ENCODE measurements around the gene HAND2.

The HAND2 gene

DNA sequence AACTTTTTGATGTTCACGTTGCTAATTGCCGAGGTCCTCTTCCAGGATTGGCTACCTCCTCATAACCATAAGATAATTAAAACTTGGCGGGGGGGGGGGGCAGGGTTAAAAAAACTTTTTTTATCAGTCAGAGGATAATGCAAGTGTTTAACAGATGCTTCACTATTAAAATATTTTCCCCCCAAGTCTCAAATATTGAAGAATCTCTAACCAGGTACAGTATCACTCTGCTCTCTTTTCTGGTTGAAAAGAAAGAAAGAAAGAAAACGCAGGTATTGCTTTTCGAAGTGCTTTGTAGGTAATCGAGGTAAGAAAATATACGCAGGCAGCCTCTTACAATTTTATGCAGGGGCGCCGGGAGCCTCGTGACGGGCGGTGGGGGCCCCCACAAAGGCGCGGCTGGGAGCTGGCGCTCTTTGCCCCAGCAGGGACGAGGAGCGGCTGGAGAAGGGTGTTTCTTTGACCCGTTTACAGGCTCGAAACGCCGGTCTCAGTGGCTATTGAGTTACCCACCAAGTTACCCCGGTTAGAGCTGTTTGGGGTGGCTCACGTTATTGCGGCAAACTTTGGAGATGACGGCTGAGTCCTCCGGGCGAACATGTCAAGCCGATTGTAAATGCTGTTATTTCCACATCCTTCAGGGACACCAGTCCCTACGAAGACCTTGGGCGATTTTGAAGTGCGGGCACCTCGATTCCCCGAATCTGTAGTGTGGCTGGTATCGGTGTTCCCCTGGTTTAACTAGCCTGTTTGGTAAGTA, 477 bp upstream of the HAND2 start:
- TF ChIP-seq SPI1 (IDR thresholded peaks at IDR 0.05; ENCODE audit: low read depth, low read length): no peak
- TF ChIP-seq POLR2A (IDR thresholded peaks at IDR 0.05; ENCODE audit: low read depth, low read length): no peak
- no peak for TF ChIP-seq TAF1 (IDR thresholded peaks at IDR 0.05; ENCODE audit: low read depth, low read length)
- TF ChIP-seq PAX5 (IDR thresholded peaks at IDR 0.05; ENCODE audit: insufficient read depth, low read length, severe bottlenecking): no peak
- TF ChIP-seq POLR2AphosphoS5 (IDR thresholded peaks at IDR 0.05; ENCODE audit: low read depth, low read length): no peak
- no peak for TF ChIP-seq POU2F2 (IDR thresholded peaks at IDR 0.05; ENCODE audit: low read depth, low read length)
- DNase-seq (ENCODE audit: insufficient read length, low spot score) (no peak), FAIRE-seq (no peak)

DNA sequence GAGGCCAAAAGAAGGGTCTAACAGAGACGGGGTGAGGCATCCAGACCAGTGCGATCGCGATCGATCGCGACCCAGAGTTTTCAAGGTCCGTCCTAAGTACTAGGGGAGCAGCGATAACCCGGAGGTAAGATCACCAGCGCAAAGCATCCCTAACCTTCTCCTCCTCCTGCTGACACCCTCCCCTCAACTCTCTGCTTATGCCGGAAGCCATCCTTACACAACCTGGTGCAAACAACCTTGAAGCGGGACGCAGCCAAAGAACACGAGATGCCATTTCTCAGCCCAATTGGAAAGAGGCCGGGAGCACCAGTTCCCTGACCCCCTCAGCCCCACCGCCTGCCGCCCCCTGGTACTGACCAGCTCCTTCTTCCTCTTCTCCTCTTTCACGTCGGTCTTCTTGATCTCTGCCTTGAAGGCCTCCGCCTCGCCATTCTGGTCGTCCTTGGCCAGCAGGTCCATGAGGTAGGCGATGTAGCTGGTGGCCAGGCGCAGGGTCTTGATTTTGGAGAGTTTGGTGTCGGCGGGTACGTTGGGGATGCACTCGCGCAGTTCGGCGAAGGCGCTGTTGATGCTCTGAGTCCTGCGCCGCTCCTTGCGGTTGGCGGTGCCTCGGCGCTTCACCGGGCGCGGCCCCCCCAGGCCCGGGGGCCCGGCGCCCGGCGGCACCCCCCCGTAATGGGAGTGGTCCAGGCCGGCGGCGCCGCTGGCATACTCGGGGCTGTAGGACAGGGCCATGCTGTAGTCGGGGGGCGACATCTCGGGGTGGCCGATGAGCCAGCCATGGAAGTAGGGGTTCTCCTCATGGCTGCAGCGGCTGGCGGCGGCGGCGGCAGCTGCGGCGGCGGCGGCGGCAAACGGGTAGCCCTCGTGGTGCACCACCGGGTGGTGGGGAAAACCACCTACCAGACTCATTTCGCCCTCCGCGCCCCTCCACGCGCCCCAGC, 1.4 kb downstream of the HAND2 start:
- TF ChIP-seq SPI1 (IDR thresholded peaks at IDR 0.05; ENCODE audit: low read depth, low read length) (no peak), POLR2AphosphoS5 (IDR thresholded peaks at IDR 0.05; ENCODE audit: low read depth, low read length) (no peak), POLR2A (IDR thresholded peaks at IDR 0.05; ENCODE audit: low read depth, low read length) (no peak), PAX5 (IDR thresholded peaks at IDR 0.05; ENCODE audit: insufficient read depth, low read length, severe bottlenecking) (no peak)
- DNase-seq (ENCODE audit: insufficient read length, low spot score) (no peak), FAIRE-seq (no peak)

DNA sequence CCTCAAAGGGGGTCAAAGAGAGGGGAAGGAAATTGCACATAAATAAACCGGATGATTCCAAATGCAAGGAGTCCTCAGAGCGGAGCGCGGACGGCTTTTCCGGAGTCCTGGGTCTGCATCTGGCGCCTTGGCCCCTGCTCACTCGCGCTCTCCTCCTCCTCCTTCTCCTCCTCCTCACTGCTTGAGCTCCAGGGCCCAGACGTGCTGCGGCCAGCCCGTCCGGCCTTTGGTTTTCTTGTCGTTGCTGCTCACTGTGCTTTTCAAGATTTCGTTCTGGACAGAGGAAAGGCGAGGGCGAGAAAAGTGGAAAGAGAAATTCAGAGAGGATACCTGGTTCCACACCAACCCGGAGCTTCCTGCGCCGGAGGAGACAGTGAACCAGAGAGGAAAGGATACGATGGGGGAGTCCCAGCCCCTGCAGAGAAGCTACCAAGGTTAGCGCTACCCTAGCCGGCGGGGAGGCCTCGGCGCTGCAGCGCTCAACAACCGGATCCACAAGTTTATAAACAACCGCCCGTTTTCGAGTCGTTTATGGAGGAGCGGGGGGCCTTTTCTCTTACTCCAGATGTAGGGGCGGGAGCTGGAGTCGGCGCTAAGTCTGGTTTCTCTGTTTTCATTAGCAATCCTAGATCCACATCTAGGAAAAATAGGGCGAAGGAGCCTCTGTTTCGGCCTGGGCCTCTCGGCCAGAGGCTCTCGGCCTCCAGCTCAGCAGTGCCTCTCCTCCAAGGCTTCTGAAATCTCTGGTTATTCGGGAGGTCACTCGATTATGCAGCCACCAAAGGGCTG, 2.7 kb downstream of the HAND2 start:
- TF ChIP-seq POLR2A (IDR thresholded peaks at IDR 0.05; ENCODE audit: low read depth, low read length) (no peak), PAX5 (IDR thresholded peaks at IDR 0.05; ENCODE audit: insufficient read depth, low read length, severe bottlenecking) (no peak), SPI1 (IDR thresholded peaks at IDR 0.05; ENCODE audit: low read depth, low read length) (no peak), TAF1 (IDR thresholded peaks at IDR 0.05; ENCODE audit: low read depth, low read length) (no peak), POU2F2 (IDR thresholded peaks at IDR 0.05; ENCODE audit: low read depth, low read length) (no peak), POLR2AphosphoS5 (IDR thresholded peaks at IDR 0.05; ENCODE audit: low read depth, low read length) (no peak)
- FAIRE-seq (no peak), DNase-seq (ENCODE audit: insufficient read length, low spot score) (no peak)

- FAIRE-seq: no peak
- no peak for DNase-seq (ENCODE audit: insufficient read length, low spot score)
- TF ChIP-seq PAX5 (IDR thresholded peaks at IDR 0.05; ENCODE audit: insufficient read depth, low read length, severe bottlenecking) (no peak), POLR2A (IDR thresholded peaks at IDR 0.05; ENCODE audit: low read depth, low read length) (no peak), POU2F2 (IDR thresholded peaks at IDR 0.05; ENCODE audit: low read depth, low read length) (no peak), TAF1 (IDR thresholded peaks at IDR 0.05; ENCODE audit: low read depth, low read length) (no peak), SPI1 (IDR thresholded peaks at IDR 0.05; ENCODE audit: low read depth, low read length) (no peak), POLR2AphosphoS5 (IDR thresholded peaks at IDR 0.05; ENCODE audit: low read depth, low read length) (no peak)
Observed at GRCh38 chr4:173526724-173527102, 3.3 kb downstream of the HAND2 start.

GRCh38 chr4:173526027-173526482, 4.0 kb downstream of the HAND2 start:
- no peak for DNase-seq (ENCODE audit: insufficient read length, low spot score)
- TF ChIP-seq POLR2AphosphoS5 (IDR thresholded peaks at IDR 0.05; ENCODE audit: low read depth, low read length) (no peak), PAX5 (IDR thresholded peaks at IDR 0.05; ENCODE audit: insufficient read depth, low read length, severe bottlenecking) (no peak), SPI1 (IDR thresholded peaks at IDR 0.05; ENCODE audit: low read depth, low read length) (no peak), TAF1 (IDR thresholded peaks at IDR 0.05; ENCODE audit: low read depth, low read length) (no peak), POU2F2 (IDR thresholded peaks at IDR 0.05; ENCODE audit: low read depth, low read length) (no peak), POLR2A (IDR thresholded peaks at IDR 0.05; ENCODE audit: low read depth, low read length) (no peak)
- FAIRE-seq: no peak

DNA sequence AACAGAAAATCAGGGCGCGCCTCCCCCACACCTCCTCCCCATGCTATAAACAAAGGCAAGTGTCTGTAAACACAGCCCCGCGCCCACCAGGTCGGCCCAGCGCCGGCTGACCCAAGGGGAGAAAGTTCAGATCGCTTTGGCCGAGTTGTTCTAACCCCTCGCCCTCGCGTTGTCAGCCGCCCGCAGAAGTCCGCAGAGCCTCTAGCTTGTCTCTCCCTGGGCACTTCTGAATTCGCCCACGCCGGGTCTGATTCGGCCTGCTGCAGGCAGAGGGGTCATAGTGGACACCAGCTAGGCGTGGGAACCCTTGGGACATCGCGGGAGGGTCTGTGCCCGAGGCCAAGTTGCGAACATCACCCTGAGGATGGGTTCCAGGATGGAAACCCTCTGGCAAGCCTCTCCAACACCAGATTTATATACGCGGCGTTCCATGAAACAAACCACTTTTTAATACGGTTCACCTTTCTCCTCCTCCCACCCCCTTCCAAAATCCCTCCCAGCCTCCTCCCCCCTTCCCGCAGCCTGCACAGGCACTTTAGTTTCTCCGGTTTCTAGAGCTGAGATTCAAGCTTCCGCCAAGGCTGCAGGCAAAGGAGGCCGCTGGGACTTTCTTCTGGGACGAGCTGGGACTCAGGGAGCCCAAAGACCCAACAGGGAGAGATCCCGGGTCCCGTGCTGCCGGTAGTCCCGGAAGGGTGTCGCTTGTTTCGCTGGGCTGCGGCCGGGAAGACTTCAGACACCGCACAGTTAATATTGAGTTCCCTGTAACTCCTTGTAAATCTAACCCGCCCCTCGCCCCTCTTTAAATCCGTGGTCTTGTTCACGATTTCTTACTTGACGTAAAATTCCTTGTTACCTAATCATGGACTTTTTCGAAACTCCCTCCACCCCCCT, 4.7 kb downstream of the HAND2 start:
- FAIRE-seq (no peak), DNase-seq (ENCODE audit: insufficient read length, low spot score) (no peak)
- TF ChIP-seq SPI1 (IDR thresholded peaks at IDR 0.05; ENCODE audit: low read depth, low read length): no peak
- no peak for TF ChIP-seq PAX5 (IDR thresholded peaks at IDR 0.05; ENCODE audit: insufficient read depth, low read length, severe bottlenecking)
- no peak for TF ChIP-seq TAF1 (IDR thresholded peaks at IDR 0.05; ENCODE audit: low read depth, low read length)
- no peak for TF ChIP-seq POU2F2 (IDR thresholded peaks at IDR 0.05; ENCODE audit: low read depth, low read length)
- TF ChIP-seq POLR2AphosphoS5 (IDR thresholded peaks at IDR 0.05; ENCODE audit: low read depth, low read length): no peak
- TF ChIP-seq POLR2A (IDR thresholded peaks at IDR 0.05; ENCODE audit: low read depth, low read length): no peak

- DNase-seq (ENCODE audit: insufficient read length, low spot score): no peak
- TF ChIP-seq POLR2AphosphoS5 (IDR thresholded peaks at IDR 0.05; ENCODE audit: low read depth, low read length) (no peak), POU2F2 (IDR thresholded peaks at IDR 0.05; ENCODE audit: low read depth, low read length) (no peak)
- no peak for FAIRE-seq
Observed at GRCh38 chr4:173524218-173525117, 5.6 kb downstream of the HAND2 start.
